Measurements from ENCODE around the gene MTM1. TPM values are rescaled to one million over a fixed set of nuclear protein-coding genes. Genes with fewer than 3 reads are reported as not detected.

MTM1 gene
- total RNA-seq, 1 experiment from 2014 or later = 6.4 TPM

DNA sequence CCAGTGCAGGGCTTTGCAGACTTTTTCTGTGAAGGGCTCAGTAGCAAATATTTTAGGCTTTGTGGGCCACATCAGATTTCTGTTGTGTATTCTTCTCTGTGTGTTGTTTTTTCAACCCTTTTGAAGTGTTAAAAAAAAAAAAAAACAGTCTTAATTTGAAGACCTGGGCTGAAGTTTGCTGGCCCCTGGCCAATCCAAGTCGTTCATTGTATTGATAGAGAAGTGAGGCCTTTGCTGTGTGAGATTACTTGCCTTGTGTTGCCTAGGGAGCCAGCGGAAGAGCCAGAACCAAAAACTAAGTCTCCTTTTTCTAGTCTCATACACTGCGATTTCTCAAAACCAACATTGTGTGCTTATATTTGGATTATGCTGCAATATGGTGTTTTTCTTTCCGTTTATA, 46.9 kb downstream of the MTM1 start:
- Histone ChIP-seq H4K91ac (ENCODE audit: insufficient read length, low read depth, low read length) (no peak overlapping the region), H4K8ac (replicated peaks; ENCODE audit: insufficient read length, low read depth, low read length) (no peak overlapping the region), H3K14ac (ENCODE audit: insufficient read depth, low read length) (no peak overlapping the region), H3K9me3 (ENCODE audit: control insufficient read depth, low read depth, low read length) (peaks cover 4% of the 10 kb centered on the region), H2BK15ac (ENCODE audit: low read depth, low read length) (no peak overlapping the region), H3K23ac (ENCODE audit: insufficient read length, low read depth, low read length) (no peak overlapping the region), H3T11ph (ENCODE audit: low read length) (no peak overlapping the region), H4K20me1 (ENCODE audit: control insufficient read depth, insufficient read depth, insufficient read length) (no peaks in the 10 kb centered on the region), H3K9ac (ENCODE audit: extremely low read depth, insufficient read length, low read length) (no peak overlapping the region), H2BK120ac (ENCODE audit: low read depth, low read length, poor library complexity, severe bottlenecking) (no peak overlapping the region), H3K18ac (ENCODE audit: insufficient read length, low read depth, low read length) (no peak overlapping the region), H2AFZ (ENCODE audit: low read length) (no peak overlapping the region), H3K56ac (ENCODE audit: insufficient read length, low read depth, low read length) (no peak overlapping the region), H3K79me1 (ENCODE audit: insufficient read depth, low read depth, low read length, poor library complexity, severe bottlenecking) (no peaks in the 10 kb centered on the region), H2BK12ac (ENCODE audit: insufficient read length, low read depth, low read length) (no peak overlapping the region), H3K4me2 (ENCODE audit: insufficient read depth, insufficient read length, low read length) (no peak overlapping the region), H4K5ac (ENCODE audit: insufficient read length, low read depth, low read length) (no peak overlapping the region), H3K27ac (ENCODE audit: insufficient read length, low read depth, low read length) (no peak overlapping the region), H3K4ac (ENCODE audit: low read depth, low read length) (no peak overlapping the region), H3K79me2 (ENCODE audit: insufficient read depth, low read length) (no peaks in the 10 kb centered on the region), H3K23me2 (ENCODE audit: insufficient read length, low read depth, low read length, poor library complexity, severe bottlenecking) (no peaks in the 10 kb centered on the region), H2BK5ac (ENCODE audit: insufficient read length, low read length) (no peak overlapping the region), H3K4me1 (ENCODE audit: insufficient read depth, low read length) (peaks cover 4% of the 10 kb centered on the region; the same call in 1 of the 2 replicates), H2BK20ac (ENCODE audit: low read depth, low read length, poor library complexity, severe bottlenecking) (no peak overlapping the region), H2AK5ac (ENCODE audit: insufficient read length, low read length) (no peak overlapping the region), H3K27me3 (ENCODE audit: insufficient read depth, low read length) (no peaks in the 10 kb centered on the region)
- Mint-ChIP-seq H3K4me3 (no peak overlapping the region), H3K9me3 (peaks cover 57 to 64% of the 10 kb centered on the region in 2 experiments), H3K4me1 (peaks cover 11 to 12% of the 10 kb centered on the region in 2 experiments), H3K36me3 (ENCODE audit: insufficient read depth in 1 of 3, low read depth in 3 of 3) (peaks cover 4 to 9% (median 8%) of the 10 kb centered on the region in 3 experiments; a peak in 6 of 7 replicates), H3K27ac (no peak overlapping the region), H3K27me3 (ENCODE audit: low read depth) (no peaks in the 10 kb centered on the region)
- no CpG with 5 or more reads among the region's 4 CpGs for WGBS (ENCODE audit: extremely low coverage, insufficient read length, low lambda C conversion rate)
- TF ChIP-seq CTCF (conservative IDR thresholded peaks at IDR 0.05) = no peak
- DNase-seq = no peak

Data from H9 (cell line).